ENCODE data around the gene ELFN1.

The ELFN1 gene

GRCh38 chr7:1738511-1738910 is 68.4 kb downstream of the ELFN1 start:
- DNase-seq (ENCODE audit: insufficient read length) (no peak), FAIRE-seq (no peak)
- no peak for TF ChIP-seq POLR2A (IDR thresholded peaks at IDR 0.05; ENCODE audit: low read depth, low read length)
- TF ChIP-seq TAF1 (IDR thresholded peaks at IDR 0.05; ENCODE audit: borderline replicate concordance, low read depth, low read length), result no peak
- no peak for TF ChIP-seq POLR2AphosphoS5 (IDR thresholded peaks at IDR 0.05; ENCODE audit: low read depth, low read length)

GRCh38 chr7:1738956-1739355 is 68.9 kb downstream of the ELFN1 start:
- DNase-seq (ENCODE audit: insufficient read length) (no peak), FAIRE-seq (no peak)
- no peak for TF ChIP-seq POLR2AphosphoS5 (IDR thresholded peaks at IDR 0.05; ENCODE audit: low read depth, low read length)
- TF ChIP-seq TAF1 (IDR thresholded peaks at IDR 0.05; ENCODE audit: borderline replicate concordance, low read depth, low read length), result no peak
- TF ChIP-seq POLR2A (IDR thresholded peaks at IDR 0.05; ENCODE audit: low read depth, low read length), result no peak

GRCh38 chr7:1739593-1739992 is 69.5 kb downstream of the ELFN1 start:
- FAIRE-seq (no peak), DNase-seq (ENCODE audit: insufficient read length) (no peak)
- TF ChIP-seq POLR2AphosphoS5 (IDR thresholded peaks at IDR 0.05; ENCODE audit: low read depth, low read length) (no peak), POLR2A (IDR thresholded peaks at IDR 0.05; ENCODE audit: low read depth, low read length) (no peak), TAF1 (IDR thresholded peaks at IDR 0.05; ENCODE audit: borderline replicate concordance, low read depth, low read length) (no peak)

- DNase-seq (ENCODE audit: insufficient read length), result no peak
- FAIRE-seq, result no peak
- TF ChIP-seq POLR2AphosphoS5 (IDR thresholded peaks at IDR 0.05; ENCODE audit: low read depth, low read length) (no peak), TAF1 (IDR thresholded peaks at IDR 0.05; ENCODE audit: borderline replicate concordance, low read depth, low read length) (no peak), POLR2A (IDR thresholded peaks at IDR 0.05; ENCODE audit: low read depth, low read length) (no peak)
Measured at GRCh38 chr7:1740214-1740613, 70.1 kb downstream of the ELFN1 start.

- FAIRE-seq, result no peak
- DNase-seq (ENCODE audit: insufficient read length), result no peak
- no peak for TF ChIP-seq TAF1 (IDR thresholded peaks at IDR 0.05; ENCODE audit: borderline replicate concordance, low read depth, low read length)
- TF ChIP-seq POLR2A (IDR thresholded peaks at IDR 0.05; ENCODE audit: low read depth, low read length), result no peak
- no peak for TF ChIP-seq POLR2AphosphoS5 (IDR thresholded peaks at IDR 0.05; ENCODE audit: low read depth, low read length)
Measured at GRCh38 chr7:1741246-1741645, 71.2 kb downstream of the ELFN1 start.

- DNase-seq (ENCODE audit: insufficient read length), result peak; percentile 67
- TF ChIP-seq POLR2AphosphoS5 (IDR thresholded peaks at IDR 0.05; ENCODE audit: low read depth, low read length) (no peak), POLR2A (IDR thresholded peaks at IDR 0.05; ENCODE audit: low read depth, low read length) (peak; percentile 58; the same call in 1 of the 2 replicates), TAF1 (IDR thresholded peaks at IDR 0.05; ENCODE audit: borderline replicate concordance, low read depth, low read length) (0 out of 2 replicates have a peak, but pooled peaks have one; percentile 44)
- FAIRE-seq, result no peak
Measured at GRCh38 chr7:1741751-1742554, 71.9 kb downstream of the ELFN1 start.

GRCh38 chr7:1742555-1743303 is 72.7 kb downstream of the ELFN1 start:
- no peak for TF ChIP-seq POLR2A (IDR thresholded peaks at IDR 0.05; ENCODE audit: low read depth, low read length)
- no peak for TF ChIP-seq POLR2AphosphoS5 (IDR thresholded peaks at IDR 0.05; ENCODE audit: low read depth, low read length)
- TF ChIP-seq TAF1 (IDR thresholded peaks at IDR 0.05; ENCODE audit: borderline replicate concordance, low read depth, low read length), result no peak
- FAIRE-seq (peak; percentile 36), DNase-seq (ENCODE audit: insufficient read length) (peak; percentile 68)

GRCh38 chr7:1743481-1744230 is 73.6 kb downstream of the ELFN1 start:
- no peak for TF ChIP-seq TAF1 (IDR thresholded peaks at IDR 0.05; ENCODE audit: borderline replicate concordance, low read depth, low read length)
- TF ChIP-seq POLR2A (IDR thresholded peaks at IDR 0.05; ENCODE audit: low read depth, low read length), result no peak
- no peak for DNase-seq (ENCODE audit: insufficient read length)
- no peak for FAIRE-seq

GRCh38 chr7:1744296-1745017 is 74.4 kb downstream of the ELFN1 start:
- TF ChIP-seq POLR2AphosphoS5 (IDR thresholded peaks at IDR 0.05; ENCODE audit: low read depth, low read length) (no peak), POLR2A (IDR thresholded peaks at IDR 0.05; ENCODE audit: low read depth, low read length) (no peak), TAF1 (IDR thresholded peaks at IDR 0.05; ENCODE audit: borderline replicate concordance, low read depth, low read length) (no peak)
- FAIRE-seq (no peak), DNase-seq (ENCODE audit: insufficient read length) (no peak)

GRCh38 chr7:1745018-1745532 is 75.0 kb downstream of the ELFN1 start:
- DNase-seq (ENCODE audit: insufficient read length), result no peak
- TF ChIP-seq POLR2A (IDR thresholded peaks at IDR 0.05; ENCODE audit: low read depth, low read length) (no peak), POLR2AphosphoS5 (IDR thresholded peaks at IDR 0.05; ENCODE audit: low read depth, low read length) (no peak), TAF1 (IDR thresholded peaks at IDR 0.05; ENCODE audit: borderline replicate concordance, low read depth, low read length) (no peak)
- no peak for FAIRE-seq
